IMR-90 (cell line): ENCODE results near the gene LIPG. TPM values are rescaled to one million over a fixed set of nuclear protein-coding genes. Genes with fewer than 3 reads are reported as not detected.

Experiments used
- ATAC-seq: fragments of 200-7000 bp; cut with Tn5 transposase; 2 replicates; pipeline ENCODE4 v1.9.1; 2020; ENCODE audit warnings: low read depth, mild to moderate bottlenecking, moderate library complexity
- BruUV-seq: library from RNA; stranded (reverse); fragments of 400-500 nt; replicated peaks from 2 replicates; lab custom pipeline; 2021; lab: Mats Ljungman, UMichigan
- CTCF ChIA-PET: fragments of 300-600 bp; formaldehyde crosslinking; extraction: SDS; loops from one replicate; lab custom pipeline; 2021; ENCODE audit warnings: antibody characterized with exemption; lab: Yijun Ruan, JAX
- POLR2A ChIA-PET: fragments of 300-600 bp; sonication (Branson Sonifier 250); formaldehyde crosslinking; loops from one replicate; lab custom pipeline; 2022; ENCODE audit warnings: antibody characterized with exemption; ENCODE audit not compliant: unreplicated experiment; lab: Charles Lee
- DNase-seq: peaks from one replicate; pipeline ENCODE4 v3.0.0; 2013
- H2AFZ ChIP-seq: replicated peaks from 2 replicates; pipeline ENCODE3; 2013; ENCODE audit warnings: low read length, mild to moderate bottlenecking; ENCODE audit not compliant: poor library complexity
- H2AK5ac ChIP-seq: 2 replicates; pipeline ENCODE4 v1.6.1; 2013; ENCODE audit warnings: low read depth, low read length, inconsistent platforms
- H2AK9ac ChIP-seq: replicated peaks from 2 replicates; pipeline ENCODE3; 2013; ENCODE audit warnings: mild to moderate bottlenecking, low read depth, low read length, moderate library complexity; ENCODE audit not compliant: poor library complexity
- H2BK120ac ChIP-seq: 2 replicates; pipeline ENCODE4 v1.6.1; 2013; ENCODE audit warnings: low read depth, low read length, inconsistent platforms
- H2BK15ac ChIP-seq: 3 replicates; pipeline ENCODE4 v1.6.1; 2013; ENCODE audit warnings: low read depth, low read length, inconsistent platforms
- H2BK20ac ChIP-seq: 2 replicates; pipeline ENCODE4 v1.6.1; 2013; ENCODE audit warnings: low read depth, mild to moderate bottlenecking, inconsistent platforms, low read length, moderate library complexity
- H2BK5ac ChIP-seq: 2 replicates; pipeline ENCODE4 v1.6.1; 2013; ENCODE audit warnings: mild to moderate bottlenecking, low read depth, low read length, inconsistent platforms; ENCODE audit not compliant: poor library complexity, severe bottlenecking
- H3K14ac ChIP-seq: replicated peaks from 2 replicates; pipeline ENCODE4 v1.6.1; 2013; ENCODE audit warnings: low read depth, low read length, inconsistent platforms
- H3K18ac ChIP-seq: 2 replicates; pipeline ENCODE4 v1.6.1; 2013; ENCODE audit warnings: low read depth, low read length, control low read depth
- H3K23ac ChIP-seq: 2 replicates; pipeline ENCODE4 v1.6.1; 2013; ENCODE audit warnings: low read depth, low read length, inconsistent platforms
- H3K27ac ChIP-seq: 2 replicates; pipeline ENCODE4 v1.5.1; 2013; ENCODE audit warnings: mild to moderate bottlenecking, control low read depth, low read length; ENCODE audit not compliant: insufficient read depth
- H3K27me3 ChIP-seq: 2 replicates; pipeline ENCODE4 v1.6.1; 2013; ENCODE audit warnings: low read length; ENCODE audit not compliant: control insufficient read depth, insufficient read depth
- H3K36me3 ChIP-seq: 2 replicates; pipeline ENCODE4 v1.6.1; 2013; ENCODE audit warnings: low read length, mixed read lengths; ENCODE audit not compliant: control insufficient read depth, insufficient read depth
- H3K4ac ChIP-seq: 2 replicates; pipeline ENCODE4 v1.6.1; 2013; ENCODE audit warnings: low read depth, low read length, inconsistent platforms
- H3K4me1 ChIP-seq: 2 replicates; pipeline ENCODE4 v1.6.1; 2013; ENCODE audit warnings: low read length, mixed read lengths; ENCODE audit not compliant: control insufficient read depth, insufficient read depth
- H3K4me2 ChIP-seq: 2 replicates; pipeline ENCODE4 v1.6.1; 2013; ENCODE audit warnings: low read depth, mild to moderate bottlenecking, control low read depth, low read length, moderate library complexity
- H3K4me3 ChIP-seq: 2 replicates; pipeline ENCODE4 v1.5.1; 2013; ENCODE audit warnings: low read depth, mild to moderate bottlenecking, control low read depth, low read length, moderate library complexity; ENCODE audit not compliant: insufficient read depth
- H3K56ac ChIP-seq: 2 replicates; pipeline ENCODE4 v1.6.1; 2013; ENCODE audit warnings: low read length, inconsistent platforms; ENCODE audit not compliant: insufficient read depth; ENCODE audit errors: extremely low read depth
- H3K79me1 ChIP-seq, 2 experiments: 2 replicates each; pipeline ENCODE4 v1.6.1; 2013; ENCODE audit warnings: low read length in 2 of 2, inconsistent platforms in 1 of 2, low read depth in 1 of 2
- H3K9ac ChIP-seq: 2 replicates; pipeline ENCODE4 v1.6.1; 2013; ENCODE audit warnings: low read depth, low read length, control low read depth
- H3K9me1 ChIP-seq: 2 replicates; pipeline ENCODE4 v1.6.1; 2013; ENCODE audit warnings: low read length, inconsistent platforms; ENCODE audit not compliant: insufficient read depth
- H3K9me3 ChIP-seq: 2 replicates; pipeline ENCODE4 v1.6.1; 2013; ENCODE audit warnings: low read length; ENCODE audit not compliant: control insufficient read depth, insufficient read depth
- H4K20me1 ChIP-seq: 2 replicates; pipeline ENCODE4 v1.6.1; 2013; ENCODE audit warnings: low read length, inconsistent platforms; ENCODE audit not compliant: insufficient read depth
- H4K5ac ChIP-seq: 2 replicates; pipeline ENCODE4 v1.6.1; 2013; ENCODE audit warnings: mild to moderate bottlenecking, low read depth, low read length, control low read depth
- H4K8ac ChIP-seq, 2 experiments: 2 replicates each; pipeline ENCODE4 v1.6.1; 2013; ENCODE audit warnings: low read depth in 2 of 2, low read length in 2 of 2, control low read depth in 1 of 2, inconsistent platforms in 1 of 2
- H4K91ac ChIP-seq: 2 replicates; pipeline ENCODE4 v1.6.1; 2013; ENCODE audit warnings: low read depth, low read length, inconsistent platforms; ENCODE audit not compliant: insufficient read depth
- MAFK ChIP-seq: IDR thresholded peaks from 2 replicates; pipeline ENCODE4 v1.6.1; 2012; ENCODE audit warnings: low read depth, low read length, improper control_type of control experiment
- MXI1 ChIP-seq: IDR thresholded peaks from 2 replicates; pipeline ENCODE4 v1.6.1; 2012; ENCODE audit warnings: low read depth, mild to moderate bottlenecking, low read length, moderate library complexity, borderline replicate concordance
- NFE2L2 ChIP-seq: fragments of 150-350 bp; IDR thresholded peaks from 2 replicates; pipeline ENCODE4 v1.6.1; 2016; ENCODE audit warnings: low read depth, mild to moderate bottlenecking, low read length
- RAD21 ChIP-seq: IDR thresholded peaks from 2 replicates; pipeline ENCODE4 v1.6.1; 2012; ENCODE audit warnings: low read length, improper control_type of control experiment
- RCOR1 ChIP-seq: IDR thresholded peaks from 2 replicates; pipeline ENCODE4 v1.6.1; 2012; ENCODE audit warnings: mild to moderate bottlenecking, low read length, improper control_type of control experiment; ENCODE audit not compliant: insufficient replicate concordance
- RFX5 ChIP-seq: IDR thresholded peaks from 2 replicates; pipeline ENCODE4 v1.8.0; 2012; ENCODE audit warnings: low read depth, mild to moderate bottlenecking, low read length, moderate library complexity
- SMC3 ChIP-seq: fragments of 150-350 bp; IDR thresholded peaks from 2 replicates; pipeline ENCODE4 v1.6.1; 2016; ENCODE audit warnings: low read depth, mild to moderate bottlenecking, antibody characterized with exemption, low read length, moderate library complexity
- WGBS, 2 experiments: methylation state at CpG; one replicate each; pipeline versions ENCODE4 v1.1.5 to v1.1.7; 2013; ENCODE audit warnings: missing lambda C conversion rate in 2 of 2; ENCODE audit not compliant: insufficient read length in 1 of 2; ENCODE audit errors: extremely low coverage in 2 of 2; 5-methylcytosine and 5-hydroxymethylcytosine counted together
- dilution Hi-C: fragments of 300-500 bp; cut with HindIII; formaldehyde crosslinking; loops from one replicate; pipeline ENCODE4 v1.14.3; 2018; ENCODE audit warnings: low sequenced_read_pairs; ENCODE audit not compliant: unreplicated experiment
- in situ Hi-C: fragments of 300-500 bp; cut with MboI; formaldehyde crosslinking; loops from 3 replicates; pipeline ENCODE4 v1.14.3; 2019; ENCODE audit warnings: low sequenced_read_pairs, inconsistent platforms, mixed read lengths
- intact Hi-C: fragments of 100-400 bp; cut with micrococcal nuclease; formaldehyde crosslinking; loops from 2 replicates; pipeline ENCODE4 v1.10.0; 2022
- polyA plus RNA-seq, 3 experiments: library from polyadenylated mRNA; depleted of rRNA; stranded (reverse); fragments of >200 nt; gene quantifications; 2 replicates each; pipeline ENCODE4 v1.2.3, GENCODE V29; 2012; ENCODE audit warnings: low replicate concordance in 1 of 3
- total RNA-seq: library from RNA; depleted of rRNA; stranded (reverse); fragments of >200 nt; gene quantifications from 2 replicates; pipeline ENCODE4 v1.2.3, GENCODE V29; 2012

LIPG gene
- total and polyA plus RNA-seq, 2 of the 4 experiments (the other 2 are of a cell fraction): under 0.01 to 0.14 TPM

DNA sequence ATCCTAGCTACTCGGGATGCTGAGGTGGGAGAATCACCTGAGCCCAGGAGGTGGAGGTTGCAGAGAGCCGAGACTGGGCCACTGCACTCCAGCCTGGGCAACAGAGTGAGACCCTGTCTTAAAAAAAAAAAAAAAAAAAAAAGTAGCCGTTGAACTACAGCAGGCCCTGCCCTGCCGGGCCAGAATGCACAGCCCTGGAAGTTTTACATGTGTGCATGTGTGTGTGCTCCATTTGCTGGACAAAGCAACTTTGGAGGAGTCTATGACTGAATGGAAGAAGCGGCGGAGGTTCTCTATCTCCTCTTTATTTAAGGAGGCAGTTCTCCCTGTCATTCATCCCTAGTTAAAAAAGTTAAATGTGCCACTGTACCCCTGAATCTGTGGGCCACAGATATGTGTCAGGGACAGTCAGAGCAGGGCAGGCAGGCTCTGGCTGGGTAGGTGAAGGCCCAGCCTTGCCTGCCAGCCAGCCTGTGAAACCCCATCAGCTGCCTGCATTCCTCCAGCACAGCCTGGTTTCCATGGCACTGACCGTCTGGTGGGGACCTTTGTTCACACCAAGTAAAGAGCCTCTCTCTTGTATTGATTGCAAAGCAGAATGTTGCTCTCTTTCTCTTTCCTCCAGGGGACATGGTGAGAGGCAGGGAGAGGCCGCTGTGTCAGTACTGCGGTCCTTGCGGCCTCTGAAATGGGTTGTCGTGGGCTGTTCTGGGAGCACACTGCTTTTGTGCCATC is 10.9 kb downstream of the LIPG start:
- Histone ChIP-seq H3K79me1 (no peaks in the 10 kb centered on the region), H3K18ac (no peak overlapping the region), H2BK5ac (no peak overlapping the region), H4K91ac (no peak overlapping the region), H4K20me1 (no peaks in the 10 kb centered on the region), H3K4me1 (no peaks in the 10 kb centered on the region), H2BK20ac (no peak overlapping the region), H2BK120ac (no peak overlapping the region), H2AFZ (no peak overlapping the region), H3K4me3 (no peak overlapping the region), H3K14ac (no peak overlapping the region), H3K4me2 (no peak overlapping the region), H2AK5ac (no peak overlapping the region), H2AK9ac (no peak overlapping the region), H3K56ac (no peak overlapping the region), H3K27me3 (peaks cover 18% of the 10 kb centered on the region), H3K9me1 (no peaks in the 10 kb centered on the region), H3K4ac (no peak overlapping the region), H4K5ac (no peak overlapping the region), H3K9me3 (no peaks in the 10 kb centered on the region), H4K8ac (no peak overlapping the region), H3K36me3 (no peaks in the 10 kb centered on the region), H3K9ac (no peak overlapping the region), H2BK15ac (no peak overlapping the region), H3K27ac (no peak overlapping the region), H3K23ac (no peak overlapping the region)
- 58% methylated on average over 3 of the region's 11 CpGs; no CpG with 5 or more reads in 1 of the 2 experiments for WGBS, 2 experiments
- no TSS peak for BruUV-seq
- ChIA-PET POLR2A (interaction anchor here (0.7 kb wide), 1 partner anchor 284 kb away, joined by 13 read pairs; no protein-coding TSS in a partner anchor), CTCF (no interaction called here)
- TF ChIP-seq NFE2L2: no peak
- TF ChIP-seq SMC3: no peak
- no peak for TF ChIP-seq RFX5
- no peak for TF ChIP-seq MXI1
- no peak for TF ChIP-seq MAFK
- no peak for TF ChIP-seq RCOR1
- TF ChIP-seq RAD21: no peak
- in situ Hi-C loops (no loop called here), intact Hi-C loops (no loop called here), dilution Hi-C loops (no loop called here)
- DNase-seq (no peak), ATAC-seq (no peak)
